ENCODE measurements around the gene TDP2. TPM values are rescaled to one million over a fixed set of nuclear protein-coding genes. Genes with fewer than 3 reads are reported as not detected.

TDP2 gene
- total and polyA plus RNA-seq, 9 of the 15 experiments (the other 6 are each of a cell fraction or from before 2014, with no cell fraction given): 27.7 to 60.1 (median 31.8) TPM

DNA sequence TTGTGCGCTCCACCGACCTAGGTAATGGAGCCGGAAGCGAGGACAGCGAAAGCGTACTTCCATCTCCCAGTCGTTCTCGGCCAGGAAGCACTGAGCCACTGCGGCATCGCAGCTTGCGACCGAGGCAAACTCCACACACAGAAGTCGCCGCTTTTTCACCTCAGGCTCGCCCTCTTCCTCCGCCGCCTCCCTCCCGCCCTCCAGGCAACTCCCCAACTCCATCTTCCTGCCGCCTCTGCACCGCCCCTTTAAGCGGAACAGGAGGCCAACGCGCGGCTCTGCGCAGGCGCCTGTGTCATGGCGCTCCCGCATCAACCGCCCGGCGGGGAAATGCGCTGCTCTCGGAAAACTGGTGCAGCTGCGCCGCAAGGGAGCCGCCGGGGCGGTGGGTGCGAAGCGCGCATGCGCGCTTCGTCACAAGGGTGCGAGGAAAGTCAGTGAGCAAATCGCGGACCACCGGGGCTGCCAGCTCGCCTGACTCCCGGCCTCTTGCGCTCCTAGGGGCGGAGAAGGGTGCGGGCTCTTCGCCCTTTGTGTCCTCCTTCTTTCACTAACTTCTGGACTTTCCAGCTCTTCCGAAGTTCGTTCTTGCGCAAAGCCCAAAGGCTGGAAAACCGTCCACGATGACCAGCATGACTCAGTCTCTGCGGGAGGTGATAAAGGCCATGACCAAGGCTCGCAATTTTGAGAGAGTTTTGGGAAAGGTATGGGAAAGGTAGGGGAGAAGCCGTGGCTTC, at the start of gene TDP2, which contains the start of gene ACOT13 (continued):
- TF ChIP-seq FOXJ2 (tag; IDR thresholded peaks at IDR 0.05): peak; percentile 19; the same call in 1 of the 2 replicates
- TF ChIP-seq ZNF445 (CRISPR knock-in tag; IDR thresholded peaks at IDR 0.05; ENCODE audit: low read depth): no peak
- no peak for TF ChIP-seq PPARD (CRISPR knock-in tag; IDR thresholded peaks at IDR 0.05)
- TF ChIP-seq ILF3 (IDR thresholded peaks at IDR 0.05; ENCODE audit: borderline replicate concordance): peak; percentile 62; the same call in 1 of the 2 replicates
- TF ChIP-seq ZFP36 (IDR thresholded peaks at IDR 0.05; ENCODE audit: low read depth, low read length, partially characterized antibody): peak; percentile 46
- no peak for TF ChIP-seq NELFE (IDR thresholded peaks at IDR 0.05; ENCODE audit: insufficient read depth, insufficient read length)
- peak; percentile 92 for TF ChIP-seq GABPA (tag; conservative IDR thresholded peaks at IDR 0.05; ENCODE audit: low read depth)
- peak; percentile 88 for TF ChIP-seq HMGXB4 (CRISPR knock-in tag; IDR thresholded peaks at IDR 0.05)
- TF ChIP-seq NR2C1 (IDR thresholded peaks at IDR 0.05): no peak
- peak; percentile 79 for TF ChIP-seq NR2C1 (tag; IDR thresholded peaks at IDR 0.05)
- peak; percentile 66 for TF ChIP-seq DPF2 (IDR thresholded peaks at IDR 0.05)
- TF ChIP-seq SRSF1 (IDR thresholded peaks at IDR 0.05; ENCODE audit: low read depth, low read length): no peak
- TF ChIP-seq, protein P1, sequence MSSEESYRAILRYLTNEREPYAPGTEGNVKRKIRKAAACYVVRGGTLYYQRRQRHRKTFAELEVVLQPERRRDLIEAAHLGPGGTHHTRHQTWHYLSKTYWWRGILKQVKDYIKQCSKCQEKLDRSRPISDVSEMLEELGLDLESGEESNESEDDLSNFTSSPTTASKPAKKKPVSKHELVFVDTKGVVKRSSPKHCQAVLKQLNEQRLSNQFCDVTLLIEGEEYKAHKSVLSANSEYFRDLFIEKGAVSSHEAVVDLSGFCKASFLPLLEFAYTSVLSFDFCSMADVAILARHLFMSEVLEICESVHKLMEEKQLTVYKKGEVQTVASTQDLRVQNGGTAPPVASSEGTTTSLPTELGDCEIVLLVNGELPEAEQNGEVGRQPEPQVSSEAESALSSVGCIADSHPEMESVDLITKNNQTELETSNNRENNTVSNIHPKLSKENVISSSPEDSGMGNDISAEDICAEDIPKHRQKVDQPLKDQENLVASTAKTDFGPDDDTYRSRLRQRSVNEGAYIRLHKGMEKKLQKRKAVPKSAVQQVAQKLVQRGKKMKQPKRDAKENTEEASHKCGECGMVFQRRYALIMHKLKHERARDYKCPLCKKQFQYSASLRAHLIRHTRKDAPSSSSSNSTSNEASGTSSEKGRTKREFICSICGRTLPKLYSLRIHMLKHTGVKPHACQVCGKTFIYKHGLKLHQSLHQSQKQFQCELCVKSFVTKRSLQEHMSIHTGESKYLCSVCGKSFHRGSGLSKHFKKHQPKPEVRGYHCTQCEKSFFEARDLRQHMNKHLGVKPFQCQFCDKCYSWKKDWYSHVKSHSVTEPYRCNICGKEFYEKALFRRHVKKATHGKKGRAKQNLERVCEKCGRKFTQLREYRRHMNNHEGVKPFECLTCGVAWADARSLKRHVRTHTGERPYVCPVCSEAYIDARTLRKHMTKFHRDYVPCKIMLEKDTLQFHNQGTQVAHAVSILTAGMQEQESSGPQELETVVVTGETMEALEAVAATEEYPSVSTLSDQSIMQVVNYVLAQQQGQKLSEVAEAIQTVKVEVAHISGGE (CRISPR knock-in tag; IDR thresholded peaks at IDR 0.05): peak; percentile 95 to 99 (median 98)
- TF ChIP-seq POLR2AphosphoS5 (IDR thresholded peaks at IDR 0.05; ENCODE audit: control insufficient read depth, insufficient read depth, low read depth, low read length): peak; percentile 75
- peak in 1 of 2 experiments; percentile 89; a peak in 1 of 4 replicates for TF ChIP-seq BCLAF1 (IDR thresholded peaks at IDR 0.05; ENCODE audit: borderline replicate concordance in 1 of 2, control insufficient read depth in 1 of 2, low read depth in 2 of 2, low read length in 1 of 2)
- TF ChIP-seq CBX3 (IDR thresholded peaks at IDR 0.05; ENCODE audit: borderline replicate concordance in 1 of 2, low read length in 2 of 2): peak in 1 of 2 experiments; percentile 93; a peak in 2 of 3 replicates
- peak; percentile 25 for TF ChIP-seq HDAC3 (IDR thresholded peaks at IDR 0.05; ENCODE audit: borderline replicate concordance, partially characterized antibody)
- TF ChIP-seq RBM22 (IDR thresholded peaks at IDR 0.05; ENCODE audit: low read depth, low read length, poor library complexity, severe bottlenecking): no peak
